OCI-LY3 (cell line): ENCODE data around the gene FIBCD1.

Source experiments
- EZH2phosphoT487 ChIP-seq: fragments of 200-600 bp; shearing (Covaris generic); IDR thresholded peaks from 2 replicates; pipeline ENCODE4 v1.6.1; 2018; ENCODE audit warnings: antibody characterized with exemption, mixed run types, low read depth
- TF ChIP-seq, protein P1 (sequence below): fragments of 200-600, 300-600 bp; sonication (generic); IDR thresholded peaks from 2 replicates; pipeline ENCODE4 v1.5.1; 2014; ENCODE audit warnings: antibody characterized with exemption, low read length, low read depth

DNA sequence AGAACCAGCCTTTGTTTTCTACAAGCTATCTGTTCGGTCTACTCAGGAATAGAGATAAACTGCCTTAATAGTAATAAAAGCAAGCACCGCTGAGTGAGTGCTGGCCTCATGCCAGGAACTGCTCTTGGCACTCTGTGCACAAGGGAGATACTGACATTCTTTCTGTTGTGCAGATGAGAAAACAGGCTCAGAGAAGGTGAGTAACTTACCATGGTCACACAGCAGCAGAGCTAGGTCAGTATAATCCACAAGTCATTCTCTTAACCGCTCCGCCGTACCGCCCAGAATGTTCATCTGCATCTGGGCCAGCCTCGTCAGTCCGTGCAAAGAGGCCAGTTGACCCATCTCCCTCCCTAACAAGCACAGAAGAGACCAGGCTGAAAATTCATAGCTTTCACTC, 69.8 kb downstream of the FIBCD1 start:
- TF ChIP-seq, protein P1, sequence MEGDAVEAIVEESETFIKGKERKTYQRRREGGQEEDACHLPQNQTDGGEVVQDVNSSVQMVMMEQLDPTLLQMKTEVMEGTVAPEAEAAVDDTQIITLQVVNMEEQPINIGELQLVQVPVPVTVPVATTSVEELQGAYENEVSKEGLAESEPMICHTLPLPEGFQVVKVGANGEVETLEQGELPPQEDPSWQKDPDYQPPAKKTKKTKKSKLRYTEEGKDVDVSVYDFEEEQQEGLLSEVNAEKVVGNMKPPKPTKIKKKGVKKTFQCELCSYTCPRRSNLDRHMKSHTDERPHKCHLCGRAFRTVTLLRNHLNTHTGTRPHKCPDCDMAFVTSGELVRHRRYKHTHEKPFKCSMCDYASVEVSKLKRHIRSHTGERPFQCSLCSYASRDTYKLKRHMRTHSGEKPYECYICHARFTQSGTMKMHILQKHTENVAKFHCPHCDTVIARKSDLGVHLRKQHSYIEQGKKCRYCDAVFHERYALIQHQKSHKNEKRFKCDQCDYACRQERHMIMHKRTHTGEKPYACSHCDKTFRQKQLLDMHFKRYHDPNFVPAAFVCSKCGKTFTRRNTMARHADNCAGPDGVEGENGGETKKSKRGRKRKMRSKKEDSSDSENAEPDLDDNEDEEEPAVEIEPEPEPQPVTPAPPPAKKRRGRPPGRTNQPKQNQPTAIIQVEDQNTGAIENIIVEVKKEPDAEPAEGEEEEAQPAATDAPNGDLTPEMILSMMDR, result no peak
- no peak for TF ChIP-seq EZH2phosphoT487
